AG08395 (cell line): ENCODE measurements around the gene MTHFSD.

Experiments
- DNase-seq: peaks from one replicate; pipeline ENCODE4 v3.0.0; 2012; ENCODE audit warnings: mixed read lengths, low spot score

The MTHFSD gene

GRCh38 chr16:86500708-86501510 lies 54.1 kb downstream of the MTHFSD start:
- no peak for DNase-seq

GRCh38 chr16:86499889-86500707 lies 54.9 kb downstream of the MTHFSD start:
- no peak for DNase-seq

GRCh38 chr16:86499440-86499786 lies 55.6 kb downstream of the MTHFSD start:
- no peak for DNase-seq

DNA sequence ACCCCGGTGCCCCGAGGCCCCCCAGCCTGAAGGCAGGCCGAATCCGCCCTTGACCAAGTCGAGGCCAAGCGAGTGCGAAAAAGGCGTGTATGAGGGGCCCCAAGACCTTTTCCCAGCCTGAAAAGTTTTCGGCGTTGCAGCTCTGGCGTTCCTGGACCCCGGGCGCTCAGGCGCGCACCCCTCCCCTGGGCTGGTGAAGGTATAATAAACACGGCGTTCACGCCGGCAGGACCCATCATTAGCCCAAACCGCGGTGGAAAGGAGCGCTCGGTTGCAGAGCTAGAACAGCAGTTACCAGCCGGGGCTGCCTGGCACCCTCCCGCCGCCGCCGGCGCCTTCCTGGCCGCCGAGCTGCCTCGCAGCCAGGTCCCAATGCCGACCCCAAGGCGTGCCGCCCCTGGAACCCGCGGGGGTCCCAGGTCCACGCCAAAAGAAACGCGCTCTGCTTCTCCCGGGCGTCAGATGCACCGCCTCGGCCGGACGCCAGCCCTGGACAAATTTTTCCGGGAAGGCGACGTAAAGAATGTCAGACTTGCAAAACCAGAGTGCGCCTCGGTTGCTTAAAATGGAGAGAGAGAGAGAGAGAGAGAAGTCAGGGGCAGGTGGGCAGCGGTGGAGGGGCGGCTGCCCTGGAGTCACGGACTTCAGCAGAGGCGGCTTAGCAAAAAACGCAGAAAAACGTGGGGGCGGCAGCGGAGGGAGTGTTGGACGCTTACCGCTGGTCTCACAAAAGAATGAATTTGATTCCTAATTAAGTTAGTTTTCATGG lies 56.2 kb downstream of the MTHFSD start:
- DNase-seq: no peak

- DNase-seq: no peak
Observed at GRCh38 chr16:86498155-86498670, 56.8 kb downstream of the MTHFSD start.

- DNase-seq: no peak
Observed at GRCh38 chr16:86497551-86498021, 57.4 kb downstream of the MTHFSD start.

DNA sequence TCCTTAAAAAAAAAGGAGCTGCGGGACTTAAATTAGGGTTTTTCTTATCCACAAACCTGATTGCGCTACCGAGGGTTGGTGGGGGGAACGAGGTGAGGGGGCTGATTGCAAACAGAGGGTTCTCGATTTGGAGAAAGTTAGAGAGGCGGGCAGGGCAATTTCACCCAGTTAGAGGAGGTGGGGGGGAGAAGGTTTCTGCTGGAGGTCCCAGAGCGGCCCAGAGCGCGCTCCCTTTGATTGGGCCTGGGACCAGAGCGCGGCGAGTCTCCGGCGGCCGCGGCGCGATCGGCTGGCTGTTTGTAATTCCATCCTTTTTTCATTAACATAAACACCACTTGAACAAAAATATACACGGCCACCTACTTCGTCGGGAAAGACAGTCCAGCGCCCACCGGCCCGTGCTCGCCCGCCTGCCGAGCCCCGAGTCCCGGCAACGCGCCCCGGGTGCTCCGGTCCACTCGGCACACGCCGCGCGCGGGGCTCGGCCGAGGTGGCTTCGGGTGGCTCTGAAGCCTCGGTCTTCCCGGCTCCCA lies 58.0 kb downstream of the MTHFSD start:
- DNase-seq: no peak

DNA sequence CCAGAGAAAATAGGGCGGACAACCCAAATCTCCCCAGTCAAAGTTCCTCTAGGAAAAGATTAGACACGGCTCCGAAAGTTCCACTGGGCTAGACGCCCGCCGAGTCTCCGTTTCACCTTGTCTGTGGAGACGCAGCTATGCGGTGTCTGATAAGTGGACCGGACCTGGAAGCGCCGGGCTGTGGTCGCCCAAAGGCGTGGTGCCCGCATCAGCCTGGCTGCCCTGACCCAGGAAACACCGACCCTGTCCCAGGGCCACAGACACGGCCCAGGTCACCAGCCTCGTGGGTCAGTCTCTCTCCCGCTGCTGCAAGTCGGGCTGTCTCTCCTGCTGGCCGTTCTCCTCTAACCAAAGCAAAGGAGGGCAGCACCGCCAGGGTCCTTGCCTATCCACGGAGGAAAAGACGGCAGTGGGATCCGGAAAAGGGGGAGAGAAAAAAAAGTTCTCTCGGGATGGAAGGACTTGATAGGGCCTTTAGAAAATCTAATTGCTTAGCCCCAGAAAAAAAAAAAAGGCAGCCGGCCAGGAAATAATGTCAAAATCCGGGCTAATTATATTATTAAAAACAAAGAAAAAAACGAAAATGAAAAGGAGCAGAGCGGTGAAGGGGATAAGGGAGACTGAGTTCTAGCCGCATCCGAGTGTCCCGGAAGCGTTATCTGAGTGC lies 58.6 kb downstream of the MTHFSD start:
- no peak for DNase-seq

- DNase-seq: no peak
Observed at GRCh38 chr16:86495756-86496261, 59.2 kb downstream of the MTHFSD start.

GRCh38 chr16:86495357-86495701 lies 59.7 kb downstream of the MTHFSD start:
- no peak for DNase-seq

GRCh38 chr16:86494565-86495356 lies 60.3 kb downstream of the MTHFSD start:
- no peak for DNase-seq

- DNase-seq: no peak
Observed at GRCh38 chr16:86494039-86494564, 60.9 kb downstream of the MTHFSD start.

- DNase-seq: no peak
Observed at GRCh38 chr16:86492961-86493629, 61.9 kb downstream of the MTHFSD start.

GRCh38 chr16:86492267-86492960 lies 62.6 kb downstream of the MTHFSD start:
- no peak for DNase-seq

GRCh38 chr16:86491640-86492023 lies 63.4 kb downstream of the MTHFSD start:
- no peak for DNase-seq

DNA sequence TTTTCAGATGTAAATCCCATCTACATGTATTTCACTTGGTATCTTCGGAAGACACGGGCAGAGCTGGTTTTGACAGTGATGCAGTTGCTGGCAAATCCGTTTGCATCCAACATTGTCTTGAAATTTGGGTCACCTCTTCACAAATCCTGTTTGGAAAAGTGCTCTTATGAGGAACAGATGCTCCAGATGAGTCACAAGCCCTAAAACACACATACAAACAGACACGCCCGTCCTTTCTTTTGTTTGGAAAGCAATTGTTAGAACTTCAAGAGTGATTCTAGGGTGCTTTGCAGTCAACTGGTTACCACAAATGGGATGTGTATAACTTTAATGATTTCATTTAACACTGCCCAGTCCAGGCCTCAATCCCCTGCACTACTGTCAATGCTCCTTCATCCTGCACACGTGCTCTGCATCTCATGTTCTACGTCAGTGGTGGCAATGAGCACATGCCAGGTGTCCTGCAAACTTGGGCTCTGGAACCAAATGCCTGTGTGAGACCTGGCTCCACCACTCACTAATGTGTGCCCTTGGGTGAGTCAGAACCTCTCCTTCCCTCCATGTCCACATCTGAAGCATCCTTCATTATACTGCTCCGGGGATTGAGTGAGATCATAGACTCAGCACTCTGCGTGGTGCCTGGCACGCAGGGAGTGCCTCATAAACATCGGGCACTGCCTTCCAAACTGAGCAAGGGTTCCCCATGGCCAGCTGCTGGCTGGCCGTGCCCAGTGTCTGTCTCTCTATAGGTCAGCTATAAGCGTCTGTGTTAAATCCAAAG lies 64.0 kb downstream of the MTHFSD start:
- DNase-seq: peak; percentile 53

DNA sequence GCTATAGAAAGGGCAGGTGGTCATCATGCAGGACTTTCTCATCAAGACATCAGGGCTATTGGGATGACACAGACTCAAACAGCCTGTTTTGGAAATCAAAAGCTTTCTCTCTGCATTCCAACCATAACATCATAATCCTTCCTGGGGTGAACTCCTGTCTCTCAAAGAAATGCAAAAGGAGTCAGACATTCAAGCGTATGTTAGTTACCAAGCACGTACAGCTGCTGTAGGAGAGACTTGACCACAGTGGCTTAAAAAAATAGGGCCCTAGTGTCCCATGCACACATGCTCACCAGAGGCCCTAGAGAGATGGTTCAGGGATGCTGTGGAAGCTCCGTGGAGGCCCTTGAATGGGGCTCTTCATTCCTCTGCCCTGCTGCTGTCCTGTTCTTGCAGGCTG lies 69.3 kb downstream of the MTHFSD start:
- no peak for DNase-seq

DNA sequence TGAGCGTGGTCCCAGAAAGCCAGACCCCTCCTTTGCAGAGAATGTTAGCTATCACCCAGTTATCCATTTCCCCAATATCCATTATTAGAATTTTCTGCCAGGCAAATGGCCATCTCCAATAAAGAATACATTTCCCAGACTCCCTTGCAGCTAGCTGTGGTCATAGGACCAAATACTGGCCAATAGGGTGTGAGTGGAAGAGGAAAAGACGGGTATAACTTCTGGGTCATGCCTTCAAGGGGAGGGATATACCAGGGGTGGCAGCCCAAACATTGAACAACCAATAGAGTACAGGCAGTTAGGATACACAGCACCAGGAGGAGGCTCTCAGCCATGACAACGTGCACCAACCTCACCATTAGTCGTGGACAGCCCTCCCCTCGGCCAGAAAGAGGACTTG lies 70.8 kb downstream of the MTHFSD start:
- DNase-seq: no peak
